Activated CD4-positive, alpha-beta T cell treated with anti-CD3 and anti-CD28 coated beads, Interleukin-2, amount 50 U/mL, for 24 hours (primary cell): Measurements from ENCODE around the gene EZH2.

Experiments used
- DNase-seq, 2 donors: peaks; one replicate each; pipeline ENCODE4 v3.0.0-alpha.2; 2020; ENCODE audit warnings: low read depth in 1 of 2, low spot score in 1 of 2

The EZH2 gene

DNA sequence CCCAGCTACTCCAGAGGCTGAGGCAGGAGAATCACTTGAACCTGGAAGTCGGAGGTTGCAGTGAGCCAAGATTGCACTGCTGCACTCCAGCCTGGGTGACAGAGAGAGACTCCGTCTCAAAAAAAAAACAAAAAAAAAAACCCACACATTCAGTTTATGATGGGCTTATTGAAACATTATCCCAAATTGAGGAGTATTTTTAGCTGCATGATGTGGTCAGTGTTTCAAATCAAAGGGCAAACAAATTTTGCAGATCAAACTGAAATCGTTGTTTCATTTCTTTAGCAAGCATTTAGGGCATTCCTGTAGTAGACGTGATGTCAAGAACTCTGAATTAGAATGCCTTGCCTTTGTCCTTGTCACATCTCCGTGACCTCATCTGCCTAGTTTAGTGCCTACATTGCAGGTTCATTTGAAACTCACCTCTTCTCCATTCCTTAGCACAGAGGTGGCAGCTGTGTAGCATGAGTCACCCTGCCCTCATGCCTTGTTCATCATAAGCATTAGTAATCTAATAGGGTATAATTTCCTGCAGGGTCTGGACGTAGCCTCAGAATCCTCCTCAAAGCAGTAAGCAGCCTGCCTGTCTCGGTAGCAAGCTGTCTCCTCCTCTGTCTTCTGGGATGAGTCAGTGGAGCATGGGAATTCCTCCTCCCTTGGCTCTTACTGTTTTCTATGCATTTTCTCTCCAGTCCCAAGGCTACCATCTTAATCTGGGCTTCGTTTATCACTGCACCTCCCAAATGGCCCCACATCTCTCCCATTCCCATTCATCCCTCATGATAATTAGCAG lies 111.6 kb downstream of the EZH2 start:
- DNase-seq, result peak in 1 of 2 donors; percentile 40

DNA sequence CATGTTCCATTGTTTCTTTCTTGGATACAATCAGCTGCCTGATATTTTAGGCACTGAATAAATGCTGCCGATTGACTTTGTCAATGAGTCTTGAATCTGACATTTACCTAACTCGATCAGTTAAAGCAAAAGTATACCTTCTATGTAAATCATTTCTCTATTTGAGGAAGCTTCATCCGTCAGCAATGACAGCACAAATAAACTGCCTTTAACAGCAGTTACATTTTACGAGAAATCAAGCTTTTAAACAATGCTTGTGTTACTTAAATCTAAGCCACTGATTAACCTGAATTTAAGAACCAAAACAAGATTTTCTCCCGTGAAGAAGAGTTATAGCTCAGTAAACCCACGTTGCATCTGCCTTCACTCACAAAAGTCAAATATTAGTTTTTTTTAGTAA lies 114.1 kb downstream of the EZH2 start:
- DNase-seq, result no peak

DNA sequence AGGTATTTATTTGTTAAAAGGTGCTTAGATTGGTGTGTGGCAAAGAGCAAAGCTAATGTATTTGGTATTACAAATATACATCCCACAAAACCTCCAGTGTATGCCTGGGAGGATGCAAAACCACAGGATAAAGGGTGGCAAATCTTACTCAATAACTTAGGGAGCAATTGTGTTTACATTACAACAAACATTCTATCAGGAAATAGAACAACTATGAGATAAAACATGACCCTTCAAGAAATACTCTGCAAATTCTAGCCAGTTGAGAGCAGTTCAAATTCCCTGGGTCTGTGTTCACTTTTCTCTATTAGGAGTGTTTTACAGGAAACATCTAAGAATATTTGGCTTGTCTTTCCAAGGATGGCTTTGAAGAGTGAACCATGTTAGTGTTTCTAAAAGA lies 120.5 kb downstream of the EZH2 start:
- DNase-seq, result no peak

DNA sequence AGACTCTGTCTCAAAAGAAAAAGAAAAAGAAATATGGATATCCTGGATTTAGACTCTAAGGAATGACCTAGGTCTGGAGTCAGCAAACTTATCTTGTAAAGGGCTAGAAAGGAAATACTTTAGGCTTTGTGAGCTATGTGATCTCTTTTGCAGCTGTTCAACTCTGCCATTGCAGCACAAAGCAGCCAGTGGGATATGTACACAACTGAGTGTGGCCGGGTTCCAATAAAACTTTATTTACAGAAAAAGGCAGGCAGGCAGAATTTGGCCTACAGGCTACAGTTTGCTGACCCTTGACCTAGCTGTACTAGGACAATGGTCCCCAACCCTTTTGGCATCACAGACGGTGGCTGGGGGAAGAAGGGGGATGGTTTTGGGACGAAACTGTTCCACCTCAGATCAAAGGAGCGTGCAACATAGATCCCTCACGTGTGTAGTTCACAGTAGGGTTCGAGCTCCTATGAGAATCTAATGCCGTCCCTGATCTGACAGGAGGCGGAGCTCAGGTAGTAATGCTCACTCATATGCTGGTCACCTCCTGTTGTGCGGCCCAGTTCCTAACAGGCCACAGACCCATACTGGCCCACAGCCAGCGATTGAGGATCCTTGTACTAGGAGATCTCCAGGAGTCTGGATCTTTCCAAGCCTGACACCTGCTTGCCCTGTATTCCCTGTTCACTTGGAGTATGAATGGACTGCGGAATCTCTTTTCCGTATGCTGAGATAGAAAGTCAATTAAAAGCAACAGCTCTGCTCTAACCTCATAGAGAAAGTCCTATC lies 122.4 kb downstream of the EZH2 start:
- DNase-seq, result no peak
